Osteoblast (primary cell): ENCODE results near the gene VEGFA. TPM values are rescaled to one million over a fixed set of nuclear protein-coding genes. Genes with fewer than 3 reads are reported as not detected.

Experiments
- DNase-seq: peaks from one replicate; pipeline ENCODE4 v3.0.0; 2011; ENCODE audit warnings: low spot score, mixed read lengths; ENCODE audit not compliant: insufficient read length; ENCODE audit errors: missing footprints
- H2AFZ ChIP-seq: 2 replicates; pipeline ENCODE4 v1.6.0; 2011; ENCODE audit warnings: mild to moderate bottlenecking, low read length
- H3K27ac ChIP-seq: 2 replicates; pipeline ENCODE4 v1.5.1; 2011; ENCODE audit warnings: mild to moderate bottlenecking, low read depth, low read length, moderate library complexity
- H3K27me3 ChIP-seq: 2 replicates; pipeline ENCODE4 v1.6.0; 2012; ENCODE audit warnings: mild to moderate bottlenecking, control low read depth, inconsistent platforms, low read length, moderate library complexity; ENCODE audit not compliant: insufficient read depth
- H3K36me3 ChIP-seq: 2 replicates; pipeline ENCODE4 v1.5.1; 2011; ENCODE audit warnings: mild to moderate bottlenecking, low read length, control low read depth, moderate library complexity; ENCODE audit not compliant: insufficient read depth
- H3K4me1 ChIP-seq: 2 replicates; pipeline ENCODE4 v1.5.1; 2011; ENCODE audit warnings: mild to moderate bottlenecking, low read length, control low read depth, moderate library complexity; ENCODE audit not compliant: insufficient read depth
- H3K4me2 ChIP-seq: 2 replicates; pipeline ENCODE4 v1.6.0; 2011; ENCODE audit warnings: mild to moderate bottlenecking, low read length; ENCODE audit not compliant: insufficient read depth
- H3K4me3 ChIP-seq: fragments of 200-600 bp; sonication (generic); 3 replicates; pipeline ENCODE4 v1.5.1; 2012; ENCODE audit warnings: mild to moderate bottlenecking, low read length, inconsistent platforms; ENCODE audit not compliant: insufficient read depth
- H3K79me2 ChIP-seq: 2 replicates; pipeline ENCODE4 v1.6.0; 2012; ENCODE audit warnings: mild to moderate bottlenecking, low read length, control low read depth, inconsistent platforms; ENCODE audit not compliant: insufficient read depth
- H3K9me3 ChIP-seq: 2 replicates; pipeline ENCODE4 v1.5.1; 2011; ENCODE audit warnings: low read depth, low read length, control low read depth
- H4K20me1 ChIP-seq: 2 replicates; pipeline ENCODE4 v1.6.0; 2012; ENCODE audit warnings: mild to moderate bottlenecking, low read length, control low read depth; ENCODE audit not compliant: insufficient read depth
- CTCF ChIP-seq: IDR thresholded peaks from 2 replicates; pipeline ENCODE4 v1.5.1; 2011; ENCODE audit warnings: mild to moderate bottlenecking, low read depth, low read length, moderate library complexity; ENCODE audit errors: extremely low read depth
- total RNA-seq: library from RNA; depleted of rRNA; stranded (reverse); fragments of >200 nt; gene quantifications from 2 replicates; pipeline ENCODE4 v1.2.3, GENCODE V29; 2012

The VEGFA gene
- total RNA-seq, 1 donor: 193 TPM

- no peaks in the 10 kb centered on the region for H3K36me3 ChIP-seq
- no peak for DNase-seq
- H4K20me1 ChIP-seq: no peaks in the 10 kb centered on the region
- H3K27me3 ChIP-seq: no peaks in the 10 kb centered on the region
- TF ChIP-seq CTCF: no peak
- H3K27ac ChIP-seq: no peak overlapping the region
- H3K4me2 ChIP-seq: no peak overlapping the region
- H2AFZ ChIP-seq: no peak overlapping the region
- H3K4me3 ChIP-seq: no peak overlapping the region
- H3K9me3 ChIP-seq: no peaks in the 10 kb centered on the region
- no peaks in the 10 kb centered on the region for H3K79me2 ChIP-seq
- no peaks in the 10 kb centered on the region for H3K4me1 ChIP-seq
Observed at GRCh38 chr6:43734294-43734665, 35.7 kb upstream of the VEGFA start.

- DNase-seq: no peak
- no peak for TF ChIP-seq CTCF
- H4K20me1 ChIP-seq: no peaks in the 10 kb centered on the region
- no peaks in the 10 kb centered on the region for H3K9me3 ChIP-seq
- no peak overlapping the region for H3K4me2 ChIP-seq
- H3K36me3 ChIP-seq: no peaks in the 10 kb centered on the region
- H3K79me2 ChIP-seq: no peaks in the 10 kb centered on the region
- H3K4me1 ChIP-seq: no peaks in the 10 kb centered on the region
- no peak overlapping the region for H3K4me3 ChIP-seq
- H3K27ac ChIP-seq: no peak overlapping the region
- no peak overlapping the region for H2AFZ ChIP-seq
- H3K27me3 ChIP-seq: no peaks in the 10 kb centered on the region
Observed at GRCh38 chr6:43735642-43736199, 34.3 kb upstream of the VEGFA start.

- DNase-seq: no peak
- TF ChIP-seq CTCF: no peak
- H3K4me3 ChIP-seq: no peak overlapping the region
- no peaks in the 10 kb centered on the region for H4K20me1 ChIP-seq
- no peak overlapping the region for H3K4me2 ChIP-seq
- no peak overlapping the region for H2AFZ ChIP-seq
- H3K36me3 ChIP-seq: no peaks in the 10 kb centered on the region
- no peaks in the 10 kb centered on the region for H3K79me2 ChIP-seq
- H3K27ac ChIP-seq: no peak overlapping the region
- no peaks in the 10 kb centered on the region for H3K4me1 ChIP-seq
- H3K27me3 ChIP-seq: no peaks in the 10 kb centered on the region
- no peaks in the 10 kb centered on the region for H3K9me3 ChIP-seq
Observed at GRCh38 chr6:43736211-43736786, 33.7 kb upstream of the VEGFA start.

- no peak for TF ChIP-seq CTCF
- Histone ChIP-seq H3K79me2 (no peaks in the 10 kb centered on the region), H4K20me1 (no peaks in the 10 kb centered on the region), H3K36me3 (no peaks in the 10 kb centered on the region), H3K27ac (no peak overlapping the region), H3K4me3 (no peak overlapping the region), H2AFZ (no peak overlapping the region), H3K27me3 (no peaks in the 10 kb centered on the region), H3K9me3 (no peaks in the 10 kb centered on the region), H3K4me2 (no peak overlapping the region), H3K4me1 (no peaks in the 10 kb centered on the region)
- DNase-seq: no peak
Observed at GRCh38 chr6:43736844-43737243, 33.2 kb upstream of the VEGFA start.
